ENCODE data around the gene SNX8.
A peak's percentile ranks its signal among the peaks of the same experiment; 100 is the strongest.

Gene SNX8

GRCh38 chr7:2247141-2247995 lies 66.9 kb downstream of the SNX8 start:
- H3K4me3 ChIP-seq (ENCODE audit: low read depth, low read length), result no peak overlapping the region
- no peaks in the 10 kb centered on the region for H3K9me3 ChIP-seq (ENCODE audit: control insufficient read depth, insufficient read depth, low read length)
- H3K9ac ChIP-seq (ENCODE audit: low read depth, low read length), result no peak overlapping the region
- no peaks in the 10 kb centered on the region for H3K27me3 ChIP-seq (ENCODE audit: control insufficient read depth, insufficient read depth, low read length)
- peaks cover 8% of the 10 kb centered on the region for H3K36me3 ChIP-seq (ENCODE audit: control insufficient read depth, insufficient read depth, low read length)
- peaks cover 7% of the 10 kb centered on the region for H3K4me1 ChIP-seq (ENCODE audit: control insufficient read depth, insufficient read depth, low read length)

DNA sequence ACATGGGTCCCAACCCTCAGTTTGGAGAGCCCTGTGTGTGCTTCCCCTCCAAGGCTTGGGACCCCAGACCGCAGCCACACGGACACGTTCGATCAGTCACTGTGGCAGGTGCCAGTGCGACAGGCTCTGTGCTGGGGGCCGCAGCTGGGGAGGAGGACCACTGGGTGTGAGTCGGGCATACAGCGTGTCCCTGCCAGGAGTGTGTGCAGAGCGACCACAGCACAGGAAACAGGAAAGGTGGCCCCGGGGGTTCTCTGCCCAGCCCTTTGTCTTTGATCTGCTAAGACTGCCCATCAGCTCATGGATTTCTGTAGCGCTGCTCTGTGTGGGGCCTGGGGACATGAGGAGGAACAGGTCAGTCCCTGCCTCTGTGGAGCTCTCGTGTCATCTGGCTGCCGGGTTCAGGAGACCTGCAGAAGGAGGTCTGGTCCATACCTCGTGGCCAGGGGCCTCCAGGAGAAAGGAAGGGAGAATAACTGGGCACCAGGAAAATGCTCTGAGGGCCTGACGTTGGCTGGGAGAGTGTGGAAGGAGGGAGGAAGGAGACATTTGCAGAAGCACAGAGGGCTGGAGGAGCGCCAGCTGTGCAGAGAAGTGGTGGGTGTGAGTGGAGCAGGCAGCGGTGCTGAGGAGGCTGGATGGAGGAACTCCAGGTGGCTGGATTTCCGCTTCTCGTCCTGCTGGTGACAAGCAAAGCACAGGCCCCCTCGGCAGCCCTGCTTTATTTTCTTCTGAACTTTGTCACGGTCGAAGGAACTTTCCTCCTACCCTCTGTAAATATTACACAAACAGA lies 68.2 kb downstream of the SNX8 start:
- peaks cover 7% of the 10 kb centered on the region for H3K4me1 ChIP-seq (ENCODE audit: control insufficient read depth, insufficient read depth, low read length)
- no peak overlapping the region for H3K9ac ChIP-seq (ENCODE audit: low read depth, low read length)
- H3K36me3 ChIP-seq (ENCODE audit: control insufficient read depth, insufficient read depth, low read length), result peaks cover 5% of the 10 kb centered on the region
- no peaks in the 10 kb centered on the region for H3K27me3 ChIP-seq (ENCODE audit: control insufficient read depth, insufficient read depth, low read length)
- H3K4me3 ChIP-seq (ENCODE audit: low read depth, low read length), result no peak overlapping the region
- no peaks in the 10 kb centered on the region for H3K9me3 ChIP-seq (ENCODE audit: control insufficient read depth, insufficient read depth, low read length)

- Histone ChIP-seq H3K9ac (ENCODE audit: low read depth, low read length) (no peak overlapping the region), H3K27me3 (ENCODE audit: control insufficient read depth, insufficient read depth, low read length) (no peaks in the 10 kb centered on the region), H3K4me1 (ENCODE audit: control insufficient read depth, insufficient read depth, low read length) (peaks cover 7% of the 10 kb centered on the region), H3K4me3 (ENCODE audit: low read depth, low read length) (no peak overlapping the region), H3K36me3 (ENCODE audit: control insufficient read depth, insufficient read depth, low read length) (peaks cover 8% of the 10 kb centered on the region), H3K9me3 (ENCODE audit: control insufficient read depth, insufficient read depth, low read length) (no peaks in the 10 kb centered on the region)
Observed at GRCh38 chr7:2244404-2244995, 69.7 kb downstream of the SNX8 start.

- Histone ChIP-seq H3K9me3 (ENCODE audit: control insufficient read depth, insufficient read depth, low read length) (no peaks in the 10 kb centered on the region), H3K4me3 (ENCODE audit: low read depth, low read length) (no peak overlapping the region), H3K4me1 (ENCODE audit: control insufficient read depth, insufficient read depth, low read length) (peaks cover 7% of the 10 kb centered on the region), H3K27me3 (ENCODE audit: control insufficient read depth, insufficient read depth, low read length) (no peaks in the 10 kb centered on the region), H3K9ac (ENCODE audit: low read depth, low read length) (no peak overlapping the region), H3K36me3 (ENCODE audit: control insufficient read depth, insufficient read depth, low read length) (peaks cover 15% of the 10 kb centered on the region)
Observed at GRCh38 chr7:2243458-2243857, 70.8 kb downstream of the SNX8 start.

GRCh38 chr7:2242541-2243429 lies 71.5 kb downstream of the SNX8 start:
- Histone ChIP-seq H3K4me3 (ENCODE audit: low read depth, low read length) (peak overlapping the region; percentile 67), H3K4me1 (ENCODE audit: control insufficient read depth, insufficient read depth, low read length) (peaks cover 7% of the 10 kb centered on the region), H3K9ac (ENCODE audit: low read depth, low read length) (peak overlapping the region; percentile 88), H3K27me3 (ENCODE audit: control insufficient read depth, insufficient read depth, low read length) (no peaks in the 10 kb centered on the region), H3K9me3 (ENCODE audit: control insufficient read depth, insufficient read depth, low read length) (no peaks in the 10 kb centered on the region), H3K36me3 (ENCODE audit: control insufficient read depth, insufficient read depth, low read length) (peaks cover 22% of the 10 kb centered on the region)

DNA sequence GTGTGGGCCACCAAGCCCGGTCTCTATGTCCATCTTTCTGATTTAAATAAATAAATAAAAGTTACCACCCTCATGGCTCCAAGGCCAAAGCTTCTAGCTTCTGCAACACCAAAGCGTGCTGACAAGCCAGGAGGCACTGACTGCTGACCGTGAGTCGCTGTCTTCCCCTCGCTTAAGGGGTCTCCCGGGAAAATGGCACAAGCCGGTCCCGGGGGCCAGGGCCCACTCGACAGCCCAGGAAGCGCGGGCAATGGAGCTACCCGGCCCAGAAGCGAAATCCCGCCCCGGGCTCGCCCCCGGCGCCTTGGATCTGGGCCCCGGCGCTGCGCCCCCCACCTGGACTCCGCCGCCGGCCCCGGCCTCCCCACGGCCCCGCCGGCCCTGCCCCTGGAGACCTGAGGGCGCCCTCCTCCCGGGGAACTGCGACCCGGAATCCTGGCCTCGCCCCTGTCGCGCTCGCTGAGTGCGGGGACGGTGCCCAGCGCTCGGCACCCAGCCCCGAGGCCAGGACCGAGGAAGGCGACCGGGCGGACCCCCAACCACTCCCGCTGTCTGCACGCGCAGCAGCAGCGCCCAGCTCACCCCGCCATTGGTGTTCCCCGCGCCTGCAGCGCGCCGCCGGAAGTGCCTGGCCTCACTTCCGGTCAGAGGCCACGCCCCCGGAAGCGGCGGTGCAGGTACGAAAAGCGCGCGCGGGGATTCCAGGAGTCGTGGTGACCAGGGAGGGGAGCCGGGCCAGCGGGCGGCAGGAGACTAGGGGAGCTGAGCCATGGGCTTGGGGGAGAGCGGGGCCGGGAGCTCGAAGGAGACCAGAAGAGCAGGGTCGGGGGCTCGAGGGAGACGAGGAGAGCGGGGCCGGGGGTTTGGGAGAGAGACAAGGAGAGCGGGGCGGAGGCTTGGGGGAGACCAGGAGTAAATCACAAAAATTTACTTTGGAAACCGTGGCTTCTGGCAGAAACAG lies 72.4 kb downstream of the SNX8 start, which contains the start of the genes MRM2 and NUDT1:
TSS of gene MRM2 (minus strand) at position 626 of the 961 bp plus-strand sequence. CDS start at position 590, 36 bp downstream.
TSS of gene NUDT1 (plus strand) at position 647 of the 961 bp plus-strand sequence. CDS start 2,349 bp downstream, outside the sequence.
- Histone ChIP-seq H3K4me1 (ENCODE audit: control insufficient read depth, insufficient read depth, low read length) (peaks cover 5% of the 10 kb centered on the region), H3K9me3 (ENCODE audit: control insufficient read depth, insufficient read depth, low read length) (no peaks in the 10 kb centered on the region), H3K4me3 (ENCODE audit: low read depth, low read length) (peak within 1 kb of the TSS; percentile 67), H3K36me3 (ENCODE audit: control insufficient read depth, insufficient read depth, low read length) (peaks cover 27% of the 10 kb centered on the region), H3K27me3 (ENCODE audit: control insufficient read depth, insufficient read depth, low read length) (no peaks in the 10 kb centered on the region), H3K9ac (ENCODE audit: low read depth, low read length) (peak within 1 kb of the TSS; percentile 88)

DNA sequence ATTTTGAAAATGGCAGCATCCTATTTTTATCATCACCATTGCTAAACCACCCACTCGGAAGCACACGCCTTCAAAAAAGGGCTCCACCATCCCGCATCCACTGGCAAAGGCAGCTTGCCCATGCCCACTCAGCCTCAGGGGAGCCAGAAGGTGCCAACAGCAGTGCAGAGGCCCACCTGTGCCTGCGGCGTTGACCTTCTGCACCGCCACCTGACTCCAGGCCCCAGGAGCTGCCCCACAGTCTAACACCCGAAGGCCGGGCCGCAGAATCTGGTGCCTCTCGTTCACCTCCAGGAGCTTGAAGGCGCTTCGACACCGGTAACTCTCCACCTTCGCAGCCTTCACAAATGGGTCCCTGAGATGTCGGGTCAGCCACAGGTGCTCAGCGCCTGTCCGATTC lies 75.0 kb downstream of the SNX8 start:
- peaks cover 5% of the 10 kb centered on the region for H3K4me1 ChIP-seq (ENCODE audit: control insufficient read depth, insufficient read depth, low read length)
- no peaks in the 10 kb centered on the region for H3K27me3 ChIP-seq (ENCODE audit: control insufficient read depth, insufficient read depth, low read length)
- H3K36me3 ChIP-seq (ENCODE audit: control insufficient read depth, insufficient read depth, low read length), result peaks cover 34% of the 10 kb centered on the region
- no peak overlapping the region for H3K9ac ChIP-seq (ENCODE audit: low read depth, low read length)
- no peaks in the 10 kb centered on the region for H3K9me3 ChIP-seq (ENCODE audit: control insufficient read depth, insufficient read depth, low read length)
- no peak overlapping the region for H3K4me3 ChIP-seq (ENCODE audit: low read depth, low read length)

- Histone ChIP-seq H3K4me1 (ENCODE audit: control insufficient read depth, insufficient read depth, low read length) (no peaks in the 10 kb centered on the region), H3K27me3 (ENCODE audit: control insufficient read depth, insufficient read depth, low read length) (no peaks in the 10 kb centered on the region), H3K4me3 (ENCODE audit: low read depth, low read length) (no peak overlapping the region), H3K9me3 (ENCODE audit: control insufficient read depth, insufficient read depth, low read length) (no peaks in the 10 kb centered on the region), H3K9ac (ENCODE audit: low read depth, low read length) (no peak overlapping the region), H3K36me3 (ENCODE audit: control insufficient read depth, insufficient read depth, low read length) (peaks cover 34% of the 10 kb centered on the region)
Observed at GRCh38 chr7:2237109-2237602, 77.1 kb downstream of the SNX8 start.

- H3K36me3 ChIP-seq (ENCODE audit: control insufficient read depth, insufficient read depth, low read length), result peaks cover 35% of the 10 kb centered on the region
- no peak overlapping the region for H3K4me3 ChIP-seq (ENCODE audit: low read depth, low read length)
- H3K9ac ChIP-seq (ENCODE audit: low read depth, low read length), result no peak overlapping the region
- no peaks in the 10 kb centered on the region for H3K9me3 ChIP-seq (ENCODE audit: control insufficient read depth, insufficient read depth, low read length)
- peaks cover 4% of the 10 kb centered on the region for H3K4me1 ChIP-seq (ENCODE audit: control insufficient read depth, insufficient read depth, low read length)
- no peaks in the 10 kb centered on the region for H3K27me3 ChIP-seq (ENCODE audit: control insufficient read depth, insufficient read depth, low read length)
Observed at GRCh38 chr7:2233926-2234325, 80.3 kb downstream of the SNX8 start.
